SU-DHL-6 (cell line): ENCODE measurements around the gene ANKRD17.

Experiments used
- CTCF ChIP-seq: fragments of 200-600 bp; sonication (generic); IDR thresholded peaks from one replicate; pipeline ENCODE4 v1.5.1; 2017; ENCODE audit warnings: antibody characterized with exemption, mild to moderate bottlenecking, low read length, moderate library complexity; ENCODE audit not compliant: insufficient read depth, poor library complexity, severe bottlenecking
- EZH2phosphoT487 ChIP-seq: fragments of 200-600 bp; sonication (generic), shearing (Covaris generic); conservative IDR thresholded peaks from 2 replicates; pipeline ENCODE4 v1.6.1; 2018; ENCODE audit warnings: mild to moderate bottlenecking, antibody characterized with exemption, low read length, moderate library complexity, mixed read lengths

DNA sequence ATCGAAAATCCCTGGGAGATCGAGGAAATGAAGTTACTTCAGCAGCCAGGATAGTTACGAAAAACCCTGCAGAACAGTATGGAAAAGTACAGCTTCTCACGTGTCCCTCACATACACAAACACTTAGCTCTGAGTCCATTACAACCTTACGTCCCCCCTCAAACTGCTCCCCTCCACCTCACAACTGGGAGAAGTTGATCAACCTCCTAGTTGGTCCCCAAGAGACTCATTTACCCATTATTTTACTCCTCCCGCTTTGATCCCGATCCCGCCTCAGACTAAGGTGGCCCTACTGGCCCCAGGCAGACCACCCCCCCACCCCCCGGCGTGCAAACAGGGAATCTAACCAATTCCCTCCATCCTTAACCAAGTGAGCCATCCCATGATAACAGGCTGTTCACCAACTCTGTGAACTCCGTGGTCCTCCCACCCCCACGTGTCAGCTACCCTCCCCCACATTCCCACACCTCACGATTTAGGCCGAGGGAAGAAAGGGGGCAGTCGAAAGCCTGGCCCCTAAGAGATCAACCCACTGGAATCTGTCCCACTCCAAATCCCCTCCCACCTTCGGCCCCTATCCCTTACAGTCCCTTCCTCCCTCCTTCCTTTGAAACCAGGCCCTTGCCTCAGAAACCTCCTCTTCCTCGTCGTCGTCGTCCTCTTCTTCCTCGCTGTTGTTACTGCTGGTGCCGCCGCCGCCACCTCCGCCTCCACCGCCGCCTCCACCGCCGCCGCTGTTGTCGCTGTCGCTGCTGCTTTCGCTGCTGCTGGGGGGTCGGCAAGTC is 755 bp downstream of the ANKRD17 start:
- TF ChIP-seq CTCF (no peak), EZH2phosphoT487 (no peak)
